ENCODE measurements around the gene NME2.

DNA sequence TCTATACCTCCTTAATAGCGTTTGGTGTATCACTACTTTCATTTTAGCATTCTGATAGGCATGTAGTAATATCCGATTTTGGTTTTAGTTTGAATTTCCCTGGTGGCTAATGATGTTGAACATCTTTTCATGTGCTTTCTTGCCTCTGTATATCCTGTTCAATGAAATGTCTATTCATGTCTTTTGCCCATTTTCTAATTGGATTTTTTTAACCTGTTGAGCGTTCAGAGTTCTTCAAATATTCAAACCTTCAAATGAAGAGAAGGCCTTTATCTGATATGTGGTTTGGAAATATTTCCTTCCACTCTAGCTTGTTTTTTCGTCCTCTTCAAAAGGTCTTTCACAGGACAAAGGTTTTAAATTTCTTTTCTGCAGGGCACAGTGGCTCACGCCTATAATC, 15.3 kb upstream of the NME2 start:
- TF ChIP-seq SUZ12 (IDR thresholded peaks at IDR 0.05; ENCODE audit: extremely low read depth, insufficient read depth, insufficient read length) (no peak), ZNF274 (IDR thresholded peaks at IDR 0.05; ENCODE audit: low read depth, low read length) (no peak), YY1 (IDR thresholded peaks at IDR 0.05; ENCODE audit: insufficient read depth, insufficient read length) (no peak)
